Activated gamma-delta T cell treated with anti-CD3 and anti-CD28 coated beads, Interleukin-2, amount 50 U/mL, for 16 hours (primary cell): ENCODE measurements around the gene MPZL1.
A peak's percentile ranks its signal among the peaks of the same experiment; 100 is the strongest.

Experiments used
- DNase-seq: peaks from one replicate; pipeline ENCODE4 v3.0.0-alpha.2; 2020; ENCODE audit warnings: low read depth

MPZL1 gene

DNA sequence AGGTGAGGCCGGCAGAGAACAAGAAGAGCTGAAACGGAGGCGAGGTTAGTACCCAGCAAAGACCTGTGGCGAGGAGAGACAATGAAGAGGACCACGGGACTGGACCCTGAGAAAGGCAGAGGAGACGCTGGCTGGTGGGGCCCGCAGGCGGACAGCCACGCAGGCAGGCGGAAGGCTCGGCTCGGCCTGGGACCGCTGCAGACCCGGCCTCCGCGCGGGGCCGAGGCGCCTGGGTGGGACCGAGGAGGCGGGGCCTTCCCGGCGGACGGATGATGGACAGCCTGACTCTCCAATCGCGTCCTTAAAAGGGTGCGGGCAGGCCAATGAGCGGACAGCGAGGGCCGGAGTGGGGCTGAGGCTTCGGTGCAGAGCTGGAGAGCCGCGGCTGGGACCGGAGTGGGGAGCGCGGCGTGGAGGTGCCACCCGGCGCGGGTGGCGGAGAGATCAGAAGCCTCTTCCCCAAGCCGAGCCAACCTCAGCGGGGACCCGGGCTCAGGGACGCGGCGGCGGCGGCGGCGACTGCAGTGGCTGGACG, at the start of gene MPZL1:
Gene MPZL1 (plus strand): TSS at position 366 of the 535 bp plus-strand sequence. CDS start 170 bp downstream, outside the sequence.
- peak; percentile 87 for DNase-seq

DNA sequence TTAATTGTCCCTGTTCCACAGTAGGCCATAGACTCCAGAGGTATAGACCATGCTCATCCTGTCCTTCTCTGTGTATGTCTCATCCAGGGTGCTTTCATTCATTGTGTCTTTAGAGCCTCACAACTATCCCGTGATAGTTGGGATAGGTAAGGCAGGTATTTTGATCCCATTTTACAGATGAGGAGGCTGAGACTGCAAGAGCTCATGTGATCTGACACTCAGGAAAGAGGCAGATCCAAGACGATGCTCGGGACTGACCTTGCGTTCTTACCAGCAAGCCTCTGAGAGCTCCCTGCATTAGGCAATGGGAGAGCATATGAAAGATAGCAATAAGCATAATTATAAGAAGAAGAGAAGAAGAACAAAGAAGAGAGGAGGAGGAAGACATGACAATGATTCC, 49.0 kb upstream of the MPZL1 start:
- DNase-seq: no peak

DNA sequence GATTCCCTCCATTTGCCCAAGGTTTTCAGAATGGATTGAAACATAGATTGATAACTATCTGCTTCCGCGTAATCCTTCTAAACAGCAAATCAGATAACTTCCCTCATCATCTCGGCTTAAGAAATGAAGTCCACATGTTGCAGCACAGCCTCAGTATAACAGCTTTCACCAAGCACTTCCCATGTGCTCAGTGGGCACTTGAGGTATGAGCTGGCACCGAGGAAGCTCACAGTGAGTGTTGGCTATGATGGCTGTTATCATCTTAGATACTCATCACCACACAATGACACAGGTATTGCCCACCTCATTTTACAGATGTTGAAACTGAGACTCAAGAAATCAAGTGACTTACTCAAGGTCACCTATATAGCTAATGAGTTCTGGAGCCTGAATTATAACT, 48.5 kb upstream of the MPZL1 start:
- DNase-seq: no peak

DNA sequence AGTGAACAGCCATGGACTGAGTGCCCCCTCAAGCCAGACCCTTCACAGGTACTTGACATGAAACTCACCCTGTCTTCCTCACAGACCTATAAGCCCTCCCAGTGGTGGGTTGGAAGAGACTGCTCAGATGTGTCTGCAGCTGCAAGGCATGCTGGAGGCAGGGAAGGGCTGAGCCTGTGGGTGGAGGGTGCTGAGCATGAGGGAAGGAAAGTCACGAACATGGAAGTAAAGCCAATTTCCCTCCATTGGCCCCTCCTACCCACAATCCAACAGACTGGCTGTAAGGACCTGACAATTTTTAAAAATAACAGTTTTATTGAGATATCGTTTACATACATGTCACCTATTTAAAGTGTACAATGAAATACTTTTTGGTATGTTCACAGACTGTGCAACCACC, 47.6 kb upstream of the MPZL1 start:
- DNase-seq: no peak

DNA sequence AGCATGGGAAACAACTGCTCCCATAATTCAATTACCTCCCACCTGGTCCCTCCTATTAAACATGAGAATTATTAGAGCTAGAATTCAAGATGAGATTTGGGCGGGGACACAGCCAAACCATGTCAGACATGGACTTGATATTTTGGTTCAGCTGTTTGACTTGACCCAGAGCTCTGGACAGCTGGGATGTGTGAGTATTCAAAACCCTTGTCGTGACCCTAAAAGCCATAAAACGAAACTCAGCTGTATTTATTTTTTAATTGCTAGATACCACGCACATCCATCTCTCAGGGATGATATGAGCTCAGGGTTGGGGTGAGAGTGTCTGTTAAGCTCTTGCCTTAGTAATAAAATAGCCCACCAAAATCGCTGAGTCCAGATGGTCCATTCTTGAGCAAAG, 46.3 kb upstream of the MPZL1 start:
- DNase-seq: no peak

DNA sequence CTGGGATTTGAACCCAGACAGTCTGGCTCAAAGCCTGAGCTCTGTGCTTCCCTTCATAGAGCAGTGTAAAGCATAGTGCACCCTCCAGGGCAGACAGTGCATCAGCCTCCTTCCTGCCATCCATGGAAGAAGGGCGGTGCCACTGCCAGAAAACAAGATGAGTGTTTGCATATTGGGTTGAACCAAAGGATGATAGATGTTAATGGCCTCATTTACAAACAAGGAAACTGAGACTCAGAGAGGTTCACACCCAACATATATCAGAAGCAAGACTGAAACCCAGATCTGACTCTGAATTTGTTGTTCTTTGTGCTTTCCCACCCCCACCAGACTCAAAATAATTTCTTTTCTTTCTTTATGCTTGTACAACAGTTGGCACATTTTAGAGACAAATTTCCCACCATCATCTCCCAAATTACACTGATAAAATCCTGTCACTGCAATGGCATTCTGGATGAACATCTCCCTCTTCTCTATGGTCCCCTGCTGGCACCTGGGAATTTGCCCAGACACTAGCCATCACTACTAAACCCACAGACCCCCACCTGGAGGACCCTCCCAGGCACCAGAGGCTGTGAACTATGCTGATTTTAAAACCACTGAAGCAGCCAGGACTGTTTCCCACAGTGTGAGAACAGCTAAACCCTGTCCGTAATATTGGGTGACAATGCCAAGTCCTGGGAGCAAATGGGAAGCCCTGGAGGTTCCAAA, 45.4 kb upstream of the MPZL1 start:
- DNase-seq: no peak

DNA sequence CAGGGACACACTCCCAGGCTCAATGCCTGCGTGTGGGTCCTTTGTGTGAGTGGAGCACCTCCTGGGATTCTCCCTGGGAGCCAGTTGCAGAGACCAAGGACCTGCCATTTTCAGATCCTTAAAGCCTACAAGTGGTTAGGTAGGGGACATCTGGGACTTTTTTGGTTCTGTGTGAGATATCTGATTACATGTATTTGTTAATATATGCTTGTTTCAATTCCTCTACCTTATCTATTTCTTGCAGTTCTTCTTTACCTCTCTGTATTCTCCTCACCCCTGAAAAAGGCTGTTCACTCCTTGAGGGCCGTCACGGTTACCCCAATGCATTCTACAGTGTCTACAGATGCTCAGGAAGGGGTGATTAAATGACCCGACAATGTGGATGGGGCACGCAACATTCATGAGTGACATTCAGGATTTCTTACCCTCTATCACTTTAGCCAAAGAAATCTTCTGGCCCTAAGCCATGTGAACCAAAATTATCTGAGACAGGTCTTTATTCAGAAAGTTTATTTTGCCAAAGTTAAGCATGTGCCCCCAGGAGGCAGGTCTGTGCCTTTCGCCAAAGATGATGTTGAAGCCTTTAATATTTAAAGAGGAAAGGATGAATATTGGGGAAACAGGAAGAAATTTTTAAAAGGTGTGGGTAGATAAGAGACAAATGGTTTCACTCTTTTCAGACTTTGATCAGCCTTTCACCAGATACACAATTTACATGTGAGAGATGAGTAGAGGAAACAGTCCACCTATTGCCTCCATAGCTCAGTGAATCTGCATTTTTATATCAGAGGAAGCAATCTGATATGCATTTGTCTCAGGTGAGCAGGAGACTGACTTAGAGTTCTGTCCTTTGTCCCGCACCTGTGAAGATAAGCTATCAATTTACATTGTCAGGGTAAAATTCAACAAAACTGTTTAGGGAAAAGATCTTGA, 44.6 kb upstream of the MPZL1 start:
- no peak for DNase-seq

DNA sequence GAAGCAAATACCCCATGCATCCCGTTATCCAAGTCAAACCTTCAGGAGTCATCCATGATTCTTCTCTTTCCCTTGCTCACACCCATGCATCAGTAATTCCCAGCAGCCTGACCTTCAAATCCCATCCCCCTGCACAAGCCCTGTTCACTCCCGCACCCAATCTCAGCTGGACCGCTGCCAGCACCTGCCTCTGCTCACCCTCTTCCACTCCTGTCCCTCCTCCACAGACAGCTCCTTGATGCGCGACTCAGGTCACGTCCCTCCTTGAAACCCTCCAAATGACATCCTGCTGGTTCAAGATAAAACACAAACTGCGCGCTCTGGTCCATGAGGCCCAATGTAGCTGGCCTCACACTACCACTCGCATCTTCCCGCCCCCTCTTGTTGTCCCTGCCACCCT, 43.4 kb upstream of the MPZL1 start:
- DNase-seq: no peak

DNA sequence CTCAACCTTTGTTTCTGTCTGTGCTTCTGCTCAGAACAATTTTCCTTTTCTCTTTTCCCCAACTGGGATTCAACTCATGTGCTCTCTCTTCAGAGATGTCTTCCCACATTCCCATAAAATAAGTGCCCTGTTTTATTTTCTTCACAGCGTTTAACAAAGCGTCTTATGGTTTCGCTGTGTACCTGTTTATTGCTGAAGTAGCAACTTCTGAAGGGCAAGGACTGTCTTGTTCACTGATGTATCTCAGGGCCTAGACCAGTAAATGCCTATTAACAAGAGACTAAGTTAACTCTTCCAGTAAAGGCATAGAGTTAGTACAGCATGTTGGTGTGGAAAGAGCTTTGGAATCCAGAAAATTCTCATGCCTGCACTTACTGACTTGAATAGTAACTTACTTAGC, 42.9 kb upstream of the MPZL1 start:
- no peak for DNase-seq

DNA sequence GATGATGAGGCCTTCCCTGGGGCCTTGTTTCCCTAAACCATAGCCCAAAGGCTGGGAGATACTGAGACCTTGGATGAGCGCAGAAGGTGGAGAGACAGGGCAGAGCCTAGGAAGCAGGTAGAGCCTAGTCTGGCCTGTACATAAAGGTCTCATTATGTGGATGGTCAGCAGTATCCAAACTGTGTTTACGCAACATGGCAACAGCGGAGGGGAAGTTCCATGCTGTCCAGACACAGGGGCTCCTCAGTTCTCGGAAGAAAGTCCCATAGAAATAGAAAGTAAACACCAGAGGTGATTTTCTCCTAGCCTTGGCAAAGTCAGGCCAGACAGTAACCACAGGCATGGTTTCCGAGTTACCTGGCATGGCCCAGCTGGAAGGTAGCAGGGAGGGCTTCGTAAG, 42.1 kb upstream of the MPZL1 start:
- no peak for DNase-seq

DNA sequence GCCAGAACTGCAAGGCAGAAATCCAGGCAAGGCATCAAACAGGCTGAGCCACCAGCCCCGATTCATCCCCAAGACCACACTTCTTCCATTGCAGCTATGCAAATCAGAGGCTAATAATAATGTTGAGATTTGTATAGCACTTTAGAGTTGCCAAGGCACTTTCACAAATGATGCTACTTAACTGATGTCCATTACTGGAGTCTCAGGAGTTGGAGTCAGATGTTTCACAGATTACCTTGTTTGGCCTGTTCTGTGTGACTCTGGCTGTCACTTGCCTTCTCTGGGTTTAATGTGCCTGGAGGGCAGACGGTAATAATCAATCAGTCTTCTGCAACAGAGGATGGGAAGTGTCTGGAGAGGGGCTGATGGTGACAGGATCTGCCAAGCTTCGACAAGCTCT, 40.8 kb upstream of the MPZL1 start:
- DNase-seq: no peak

DNA sequence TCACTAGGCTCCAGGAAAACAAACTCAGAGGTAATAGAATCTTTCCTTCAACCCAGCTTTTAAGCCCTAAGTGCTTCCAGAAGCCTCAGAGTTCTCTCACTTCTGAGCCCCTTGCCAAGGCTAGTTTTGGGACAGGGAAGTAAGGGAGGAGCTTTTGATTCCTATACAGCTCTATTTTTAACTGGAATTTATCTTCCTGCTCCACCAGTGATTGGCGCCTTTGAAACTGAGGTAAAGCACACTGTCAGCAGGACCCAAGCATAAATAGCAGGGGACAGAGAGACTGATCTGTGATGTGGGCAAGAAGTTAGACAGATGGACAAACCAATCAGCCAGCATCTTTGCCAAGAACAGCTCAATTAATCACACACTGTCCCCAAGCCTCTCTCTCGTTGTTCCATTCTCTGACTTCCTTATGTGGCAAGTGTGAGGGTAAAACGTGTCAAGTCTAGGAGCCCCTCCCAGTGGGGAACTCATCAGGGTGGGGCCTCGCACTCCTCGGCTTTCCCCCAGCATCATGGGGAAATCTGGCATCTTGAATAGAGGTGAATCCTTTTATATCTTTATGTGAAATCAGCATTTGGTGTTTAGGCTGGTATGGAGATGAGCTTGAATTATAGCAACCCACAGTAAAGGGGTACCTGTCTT, 40.2 kb upstream of the MPZL1 start:
- no peak for DNase-seq

DNA sequence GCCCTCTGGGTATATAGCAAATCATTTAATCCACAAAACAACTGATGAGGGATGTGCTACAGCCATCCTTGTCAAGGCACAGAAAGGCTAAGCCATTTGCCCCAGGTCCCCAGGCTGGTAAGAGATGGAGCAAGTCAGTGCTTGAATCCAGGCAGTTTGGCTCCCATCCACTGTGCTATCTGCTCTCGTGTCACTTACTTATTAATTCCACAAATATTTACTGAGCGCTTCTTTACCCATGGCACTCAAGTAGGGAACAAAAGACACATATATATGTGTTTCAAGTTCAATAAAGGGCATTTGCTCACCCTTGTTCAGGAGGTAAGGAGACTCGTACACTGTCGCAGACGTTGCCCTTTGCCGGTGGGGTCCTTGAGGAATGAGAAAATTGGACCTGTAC, 38.6 kb upstream of the MPZL1 start:
- no peak for DNase-seq

DNA sequence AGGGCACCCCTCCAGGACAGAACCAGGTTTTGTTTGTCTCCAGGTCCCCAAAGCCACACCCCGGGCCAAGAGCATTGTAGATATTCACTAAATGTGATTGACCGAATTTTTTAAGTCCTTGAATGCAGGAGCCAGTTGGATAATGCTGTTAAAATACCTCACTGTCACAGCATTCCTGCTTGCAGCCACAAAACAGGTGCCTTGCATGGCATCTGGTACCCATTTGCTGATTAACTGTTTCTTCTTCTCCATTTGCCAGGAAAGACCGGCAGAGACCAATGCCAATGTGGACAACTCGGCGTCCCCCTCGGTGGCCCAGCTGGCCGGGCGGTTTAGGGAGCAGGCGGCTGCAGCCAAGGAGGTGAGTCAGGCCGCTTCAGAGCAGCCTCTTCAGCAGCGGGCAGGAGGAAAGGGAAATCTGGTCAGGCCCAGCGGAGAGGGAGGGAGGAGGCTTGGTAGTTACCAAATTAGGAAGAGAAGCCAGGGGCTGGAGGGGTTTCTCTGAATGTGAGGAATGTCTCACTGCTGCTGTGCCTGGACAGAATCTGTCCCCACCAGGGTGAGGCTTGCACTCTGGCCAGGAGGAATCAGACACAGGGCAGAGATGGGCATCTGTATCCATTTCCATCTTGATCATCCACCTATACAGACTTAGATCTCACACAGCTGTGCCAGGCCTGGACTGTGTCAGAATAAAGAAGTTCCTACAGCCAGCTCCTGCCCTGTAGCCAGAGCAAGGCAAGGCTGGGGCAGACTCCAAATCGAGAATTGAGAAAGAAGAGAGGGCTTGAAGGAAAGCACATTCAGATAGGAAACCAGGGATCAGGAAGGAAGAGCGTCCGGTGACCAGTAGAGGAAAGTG, 37.9 kb upstream of the MPZL1 start:
- DNase-seq: no peak

DNA sequence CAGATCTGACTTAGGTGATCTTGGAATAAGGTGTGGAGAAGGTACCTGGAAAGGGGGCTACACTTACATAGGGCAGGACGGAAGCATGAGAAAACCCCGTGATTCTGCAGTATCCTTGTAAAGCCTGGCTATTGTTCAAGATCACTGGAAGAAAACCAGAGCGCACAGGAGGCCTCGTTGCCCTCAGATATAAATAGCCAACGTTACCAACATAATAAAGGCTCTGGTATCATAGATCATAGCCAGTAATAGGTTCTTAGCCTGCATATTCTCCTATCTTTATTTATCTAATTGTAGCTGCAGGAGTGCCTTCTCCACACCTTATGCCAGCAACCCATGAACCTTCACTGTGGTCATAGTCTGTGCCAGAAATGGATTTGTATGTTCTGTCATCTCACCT, 35.9 kb upstream of the MPZL1 start:
- no peak for DNase-seq

DNA sequence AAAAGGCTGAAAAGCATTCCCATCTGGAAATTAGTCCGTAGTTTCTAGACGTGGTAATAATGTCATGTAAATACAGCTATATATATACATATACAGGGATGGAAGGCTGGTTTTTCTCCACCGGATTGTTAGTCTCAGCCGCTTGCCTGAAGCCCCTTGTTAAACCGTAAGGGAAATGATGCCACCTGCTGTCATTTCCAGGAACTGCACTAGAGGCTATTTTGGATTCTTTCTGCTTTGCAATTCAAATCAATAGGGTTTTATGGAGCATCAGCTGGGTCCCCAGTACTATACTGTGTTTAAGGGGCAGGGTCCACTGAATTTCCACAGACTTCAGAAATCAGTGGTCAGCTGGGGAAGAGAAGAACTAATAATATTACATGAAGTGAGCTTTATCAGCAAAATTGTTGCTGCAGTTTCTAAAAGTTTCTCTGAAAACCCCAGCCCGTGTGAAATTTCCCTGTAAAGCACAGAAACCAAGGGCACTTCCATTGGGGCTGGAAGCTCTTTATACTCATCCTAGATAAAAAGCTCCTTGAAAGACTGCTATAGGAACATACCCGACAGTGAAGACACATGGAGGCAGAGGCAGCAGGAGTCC, 33.8 kb upstream of the MPZL1 start:
- DNase-seq: peak; percentile 77

DNA sequence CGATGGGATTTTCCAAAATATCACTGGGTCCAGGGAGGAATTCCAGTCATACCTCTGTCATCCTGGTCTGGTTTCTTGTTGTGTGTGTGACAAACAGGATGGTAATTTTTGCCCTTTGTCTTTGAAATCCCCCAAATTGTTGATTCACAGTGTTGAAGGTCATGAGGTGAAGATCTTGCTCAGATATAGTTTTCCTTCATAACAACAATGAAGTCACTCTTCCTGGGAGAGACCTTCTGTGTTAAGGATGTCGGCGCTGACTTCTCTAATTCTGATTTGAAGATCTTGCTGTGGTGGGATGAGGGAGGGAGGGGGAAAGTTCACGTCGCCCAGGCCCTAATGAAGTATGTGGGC, 32.2 kb upstream of the MPZL1 start:
- DNase-seq: no peak

DNA sequence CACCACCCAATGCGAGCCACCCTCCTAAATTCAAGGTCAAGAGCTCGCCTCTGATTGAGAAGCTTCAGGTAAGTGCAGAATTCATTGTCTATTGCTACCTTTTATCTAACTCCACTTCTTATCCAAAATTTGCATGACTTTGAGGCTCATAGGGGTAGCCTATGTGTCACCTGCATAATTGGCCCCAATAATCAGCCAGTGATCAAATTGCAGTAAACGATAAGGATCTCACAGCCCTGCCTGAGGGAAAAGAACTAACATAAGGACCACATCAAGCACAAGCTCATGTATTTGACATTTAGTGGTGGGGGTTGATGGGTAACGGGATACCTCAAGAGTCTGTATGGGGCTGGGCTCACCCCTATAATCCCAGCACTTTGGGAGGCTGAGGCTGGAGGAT, 31.7 kb upstream of the MPZL1 start:
- no peak for DNase-seq

DNA sequence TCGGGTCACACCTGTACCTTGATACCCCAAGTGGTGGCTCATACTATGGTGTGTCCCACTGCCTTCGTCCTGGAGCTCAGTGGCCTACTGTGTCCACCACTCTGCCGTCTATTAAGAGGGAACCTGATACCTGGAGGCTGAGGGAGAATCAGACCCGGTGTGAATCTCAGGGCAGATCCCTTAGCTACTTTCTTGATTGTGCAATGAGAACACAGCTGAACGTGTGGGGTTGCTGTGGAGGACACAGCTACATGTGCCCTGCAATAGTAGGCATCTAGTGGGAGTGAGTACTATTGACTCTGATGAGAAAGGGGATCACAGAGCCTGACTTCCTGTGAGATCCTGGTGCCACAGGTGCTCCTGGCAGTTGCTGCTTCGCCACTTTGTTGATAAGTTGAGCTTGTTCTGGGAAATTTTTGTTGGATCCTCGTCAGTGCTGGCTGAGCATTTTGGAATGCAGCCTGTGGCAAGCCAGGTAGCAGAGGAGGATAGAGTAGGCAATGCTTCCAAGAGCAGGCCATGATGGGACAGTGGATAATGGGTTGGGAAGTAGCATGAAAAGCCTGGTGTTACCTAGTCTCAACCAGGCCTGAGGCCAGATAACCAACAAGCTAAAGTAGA, 28.2 kb upstream of the MPZL1 start:
- no peak for DNase-seq

DNA sequence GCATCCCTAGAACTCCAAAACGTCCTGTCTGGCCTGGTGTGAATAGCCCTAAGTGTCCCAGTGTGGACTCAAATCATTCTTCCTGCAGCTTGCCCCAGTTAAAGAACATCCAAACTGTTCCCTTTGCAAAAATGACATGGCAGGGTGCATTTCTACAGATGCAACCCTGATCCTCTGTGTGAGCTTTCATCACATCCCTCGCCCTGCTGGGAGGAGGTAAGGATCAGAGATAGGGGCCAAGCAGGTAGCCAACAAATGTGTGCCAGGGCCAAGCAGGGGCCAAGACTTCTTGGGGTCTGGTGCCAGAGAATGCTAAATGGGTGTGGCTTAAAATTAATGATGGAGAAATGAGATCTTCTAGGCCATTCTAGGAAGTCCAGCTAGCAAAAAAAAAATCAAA, 27.1 kb upstream of the MPZL1 start:
- DNase-seq: no peak

DNA sequence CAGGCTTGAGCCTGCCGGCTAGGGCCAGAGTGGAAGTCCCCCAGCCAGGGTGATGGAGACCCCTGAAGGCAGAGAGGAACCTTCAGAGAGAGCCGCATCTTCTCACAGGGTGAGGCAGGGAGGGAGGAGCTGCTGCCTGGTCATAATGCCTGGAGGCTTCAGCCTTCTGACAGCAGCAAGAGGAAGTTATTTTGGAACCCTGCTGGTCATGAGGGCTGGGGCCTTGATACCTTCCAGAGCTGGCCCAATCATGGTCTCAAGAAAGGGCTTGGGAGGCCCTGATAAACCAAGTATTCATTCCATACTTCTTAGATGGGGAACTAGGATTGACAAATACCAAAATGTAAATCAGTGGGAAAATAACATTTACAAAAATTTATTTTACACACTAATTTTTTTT, 26.6 kb upstream of the MPZL1 start:
- DNase-seq: no peak
